ENCODE measurements around the gene PAQR9. TPM values are rescaled to one million over a fixed set of nuclear protein-coding genes. Genes with fewer than 3 reads are reported as not detected.

Gene PAQR9
- total and polyA plus RNA-seq, 9 of the 15 experiments (the other 6 are each of a cell fraction or from before 2014, with no cell fraction given) = 0.04 to 0.58 (median 0.22) TPM

GRCh38 chr3:143002083-143002712 is 38.7 kb upstream of the PAQR9 start (continued):
- peak; percentile 55; the same call in 1 of the 2 replicates for TF ChIP-seq MAX (CRISPR knock-in tag; IDR thresholded peaks at IDR 0.05)
- TF ChIP-seq TAL1 (IDR thresholded peaks at IDR 0.05) = no peak
- TF ChIP-seq MEF2A (IDR thresholded peaks at IDR 0.05; ENCODE audit: control insufficient read depth, low read depth, low read length) = no peak
- TF ChIP-seq ZNF175 (CRISPR knock-in tag; IDR thresholded peaks at IDR 0.05; ENCODE audit: low read depth) = no peak
- no peak for TF ChIP-seq CREM (IDR thresholded peaks at IDR 0.05; ENCODE audit: low read depth)
- TF ChIP-seq ELF4 (CRISPR knock-in tag; IDR thresholded peaks at IDR 0.05) = no peak
- TF ChIP-seq CREB3 (tag; conservative IDR thresholded peaks at IDR 0.05; ENCODE audit: low read depth) = no peak
- peak; percentile 22 for TF ChIP-seq SAP30 (IDR thresholded peaks at IDR 0.05; ENCODE audit: borderline replicate concordance, insufficient read depth, low read depth, low read length, poor library complexity, severe bottlenecking)
- no peak for TF ChIP-seq RBM34 (IDR thresholded peaks at IDR 0.05; ENCODE audit: borderline replicate concordance, insufficient read depth, low read length)
- no peak for TF ChIP-seq HDAC3 (IDR thresholded peaks at IDR 0.05; ENCODE audit: borderline replicate concordance, partially characterized antibody)
- peak; percentile 39 to 42 for TF ChIP-seq E2F6 (IDR thresholded peaks at IDR 0.05; ENCODE audit: borderline replicate concordance in 1 of 2, extremely low read depth in 1 of 2, insufficient read depth in 1 of 2, insufficient read length in 1 of 2, low read depth in 1 of 2, low read length in 1 of 2, poor library complexity in 1 of 2, severe bottlenecking in 1 of 2)
- peak; percentile 4 for TF ChIP-seq BRD9 (IDR thresholded peaks at IDR 0.05; ENCODE audit: low read depth, partially characterized antibody)
- no peak for TF ChIP-seq MEF2D (tag; conservative IDR thresholded peaks at IDR 0.05; ENCODE audit: low read depth)
- no peak for TF ChIP-seq ZBTB12 (CRISPR knock-in tag; IDR thresholded peaks at IDR 0.05)
- no peak for TF ChIP-seq ARID2 (IDR thresholded peaks at IDR 0.05)
- peak in 1 of 3 experiments; percentile 75 for TF ChIP-seq YY1 (IDR thresholded peaks at IDR 0.05; ENCODE audit: borderline replicate concordance in 1 of 3, control insufficient read depth in 1 of 3, extremely low read depth in 1 of 3, insufficient read depth in 3 of 3, insufficient read length in 1 of 3, insufficient replicate concordance in 2 of 3, low read depth in 1 of 3, low read length in 2 of 3)
- TF ChIP-seq ZNF696 (CRISPR knock-in tag; conservative IDR thresholded peaks at IDR 0.05) = no peak

Data from K562 (cell line).